Left ventricle myocardium superior (tissue), 1 donor: ENCODE results near the gene DLG2. TPM values are rescaled to one million over a fixed set of nuclear protein-coding genes. Genes with fewer than 3 reads are reported as not detected.
"Not testable (repeated sequence)": the region's sequence is repeated elsewhere in the genome, so short reads cannot be mapped to it uniquely, and the experiment has no call there.

ENCODE experiments used
- ATAC-seq: fragments of 200-7000 bp; cut with Tn5 transposase; one replicate; pipeline ENCODE4 v1.9.1; 2020; ENCODE audit warnings: mild to moderate bottlenecking, moderate library complexity
- DNase-seq: peaks from one replicate; pipeline ENCODE4 v3.0.0-alpha.2; 2020
- intact Hi-C: fragments of 100-400 bp; cut with micrococcal nuclease; formaldehyde crosslinking; loops from one replicate; pipeline ENCODE4 v1.11.0; 2022
- total RNA-seq: library from RNA; stranded (reverse); fragmentation: NEBNext Ultra II Directional; extraction: Animal tissue kit (Norgen Biotek cat#: 25700); gene quantifications from one replicate; pipeline ENCODE4 v1.2.1, GENCODE V29; 2021
- donor health status: DM: no; HTN: yes; CAD: no; lungs with severe emphysema.

The DLG2 gene
- total RNA-seq, 1 donor from 2014 or later = 5.7 TPM

- ATAC-seq (no peak), DNase-seq (no peak)
- intact Hi-C loops = no loop called here
These were observed 444.4 kb downstream of the DLG2 start for GRCh38 chr11:85182441-85183387.

- DNase-seq (no peak), ATAC-seq (no peak)
- intact Hi-C loops = no loop called here
These were observed 446.6 kb downstream of the DLG2 start for GRCh38 chr11:85180528-85180927.

GRCh38 chr11:85171648-85172257 lies 455.4 kb downstream of the DLG2 start:
- DNase-seq (no peak), ATAC-seq (no peak)
- intact Hi-C loops = no loop called here

- ATAC-seq = no peak
- intact Hi-C loops = no loop called here
These were observed 457.0 kb downstream of the DLG2 start for GRCh38 chr11:85170184-85170583.

GRCh38 chr11:85167471-85167870 lies 459.7 kb downstream of the DLG2 start:
- ATAC-seq (no peak), DNase-seq (no peak)
- intact Hi-C loops = no loop called here

More at GRCh38 chr11:85170184-85170583, 457.0 kb downstream of the DLG2 start:
- no peak for DNase-seq

- DNase-seq (no peak), ATAC-seq (peak; percentile 22)
- intact Hi-C loops = no loop called here
These were observed 460.1 kb downstream of the DLG2 start for GRCh38 chr11:85167038-85167437.

GRCh38 chr11:85165819-85166218 lies 461.3 kb downstream of the DLG2 start:
- intact Hi-C loops = no loop called here
- DNase-seq (no peak), ATAC-seq (no peak)

- ATAC-seq (no peak), DNase-seq (no peak)
- intact Hi-C loops = no loop called here
These were observed 462.4 kb downstream of the DLG2 start for GRCh38 chr11:85164743-85165142.

- ATAC-seq = no peak
- intact Hi-C loops = no loop called here
These were observed 472.9 kb downstream of the DLG2 start for GRCh38 chr11:85154294-85154693.

GRCh38 chr11:85137597-85137996 lies 489.5 kb downstream of the DLG2 start:
- intact Hi-C loops = no loop called here
- no peak for DNase-seq
- ATAC-seq = no peak

More at GRCh38 chr11:85154294-85154693, 472.9 kb downstream of the DLG2 start:
- DNase-seq = no peak

GRCh38 chr11:85133636-85134035 lies 493.5 kb downstream of the DLG2 start:
- DNase-seq (no peak), ATAC-seq (no peak)
- intact Hi-C loops = no loop called here

- no peak for DNase-seq
- ATAC-seq = no peak
These were observed 494.1 kb downstream of the DLG2 start for GRCh38 chr11:85132851-85133585.

GRCh38 chr11:85127349-85127748 lies 499.8 kb downstream of the DLG2 start:
- no peak for DNase-seq
- intact Hi-C loops = no loop called here
- ATAC-seq = no peak

More at GRCh38 chr11:85132851-85133585, 494.1 kb downstream of the DLG2 start:
- intact Hi-C loops = no loop called here

GRCh38 chr11:85123752-85124231 lies 503.4 kb downstream of the DLG2 start:
- intact Hi-C loops = no loop called here
- DNase-seq = no peak
- no peak for ATAC-seq

- DNase-seq = no peak
- no peak for ATAC-seq
- intact Hi-C loops = no loop called here
These were observed 509.0 kb downstream of the DLG2 start for GRCh38 chr11:85118151-85118550.

GRCh38 chr11:85115798-85116197 lies 511.3 kb downstream of the DLG2 start:
- no peak for DNase-seq
- no peak for ATAC-seq
- intact Hi-C loops = no loop called here

- DNase-seq (no peak), ATAC-seq (no peak)
- intact Hi-C loops = no loop called here
These were observed 512.4 kb downstream of the DLG2 start for GRCh38 chr11:85114786-85115185.

- DNase-seq, ATAC-seq, intact Hi-C loops: not testable (repeated sequence)
These were observed 516.9 kb downstream of the DLG2 start for GRCh38 chr11:85110246-85110645.

- intact Hi-C loops = no loop called here
- no peak for ATAC-seq
These were observed 518.0 kb downstream of the DLG2 start for GRCh38 chr11:85109141-85109540.

GRCh38 chr11:85105868-85106267 lies 521.3 kb downstream of the DLG2 start:
- intact Hi-C loops = no loop called here
- DNase-seq = no peak
- no peak for ATAC-seq

More at GRCh38 chr11:85109141-85109540, 518.0 kb downstream of the DLG2 start:
- no peak for DNase-seq
